Ecto neural progenitor cell (in vitro differentiated cells): Measurements from ENCODE around the gene SRRT.
A peak's percentile ranks its signal among the peaks of the same experiment; 100 is the strongest.

Experiments used
- DNase-seq: peaks from one replicate; pipeline ENCODE4 v3.0.0-alpha.2; 2018; ENCODE audit warnings: low spot score

SRRT gene, protein sequence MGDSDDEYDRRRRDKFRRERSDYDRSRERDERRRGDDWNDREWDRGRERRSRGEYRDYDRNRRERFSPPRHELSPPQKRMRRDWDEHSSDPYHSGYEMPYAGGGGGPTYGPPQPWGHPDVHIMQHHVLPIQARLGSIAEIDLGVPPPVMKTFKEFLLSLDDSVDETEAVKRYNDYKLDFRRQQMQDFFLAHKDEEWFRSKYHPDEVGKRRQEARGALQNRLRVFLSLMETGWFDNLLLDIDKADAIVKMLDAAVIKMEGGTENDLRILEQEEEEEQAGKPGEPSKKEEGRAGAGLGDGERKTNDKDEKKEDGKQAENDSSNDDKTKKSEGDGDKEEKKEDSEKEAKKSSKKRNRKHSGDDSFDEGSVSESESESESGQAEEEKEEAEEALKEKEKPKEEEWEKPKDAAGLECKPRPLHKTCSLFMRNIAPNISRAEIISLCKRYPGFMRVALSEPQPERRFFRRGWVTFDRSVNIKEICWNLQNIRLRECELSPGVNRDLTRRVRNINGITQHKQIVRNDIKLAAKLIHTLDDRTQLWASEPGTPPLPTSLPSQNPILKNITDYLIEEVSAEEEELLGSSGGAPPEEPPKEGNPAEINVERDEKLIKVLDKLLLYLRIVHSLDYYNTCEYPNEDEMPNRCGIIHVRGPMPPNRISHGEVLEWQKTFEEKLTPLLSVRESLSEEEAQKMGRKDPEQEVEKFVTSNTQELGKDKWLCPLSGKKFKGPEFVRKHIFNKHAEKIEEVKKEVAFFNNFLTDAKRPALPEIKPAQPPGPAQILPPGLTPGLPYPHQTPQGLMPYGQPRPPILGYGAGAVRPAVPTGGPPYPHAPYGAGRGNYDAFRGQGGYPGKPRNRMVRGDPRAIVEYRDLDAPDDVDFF

GRCh38 chr7:100874577-100875355 lies at the start of gene SRRT:
SRRT (plus strand) TSS chr7:100875103; CDS start chr7:100875591, 488 bp downstream.
- DNase-seq: peak; percentile 98

DNA sequence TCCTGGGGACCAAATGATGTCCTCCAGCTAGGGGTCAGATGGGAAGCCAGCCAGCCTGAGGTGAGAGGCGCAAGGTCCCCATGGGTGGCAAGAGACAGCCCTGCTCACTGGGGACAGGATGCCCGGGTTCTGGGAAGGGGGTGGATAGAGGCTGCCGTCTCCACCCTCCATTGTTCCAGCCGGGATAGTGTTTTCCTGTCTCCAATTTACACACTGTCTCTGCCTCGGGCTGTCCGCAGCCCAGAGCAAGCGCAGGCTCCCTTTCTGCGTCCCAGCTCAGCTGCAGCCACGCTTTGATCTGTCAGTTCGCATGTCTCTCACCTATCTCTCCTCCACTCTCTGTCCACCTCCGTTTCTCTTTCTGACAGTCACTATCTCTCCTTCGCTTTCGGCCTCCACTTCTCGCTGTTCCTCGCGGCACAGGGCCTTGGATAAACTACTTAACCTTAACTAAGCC lies 49.7 kb upstream of the SRRT start:
- no peak for DNase-seq

GRCh38 chr7:100825751-100826513 lies 49.0 kb upstream of the SRRT start:
- DNase-seq: no peak

GRCh38 chr7:100826514-100827329 lies 48.2 kb upstream of the SRRT start:
- peak; percentile 66 for DNase-seq

GRCh38 chr7:100827330-100828226 lies 47.3 kb upstream of the SRRT start, which contains the start of gene EPHB4:
EPHB4 (minus strand) TSS chr7:100827523; CDS start chr7:100827030, 493 bp downstream.
- peak; percentile 94 for DNase-seq

GRCh38 chr7:100829150-100829716 lies 45.7 kb upstream of the SRRT start:
- DNase-seq: no peak

DNA sequence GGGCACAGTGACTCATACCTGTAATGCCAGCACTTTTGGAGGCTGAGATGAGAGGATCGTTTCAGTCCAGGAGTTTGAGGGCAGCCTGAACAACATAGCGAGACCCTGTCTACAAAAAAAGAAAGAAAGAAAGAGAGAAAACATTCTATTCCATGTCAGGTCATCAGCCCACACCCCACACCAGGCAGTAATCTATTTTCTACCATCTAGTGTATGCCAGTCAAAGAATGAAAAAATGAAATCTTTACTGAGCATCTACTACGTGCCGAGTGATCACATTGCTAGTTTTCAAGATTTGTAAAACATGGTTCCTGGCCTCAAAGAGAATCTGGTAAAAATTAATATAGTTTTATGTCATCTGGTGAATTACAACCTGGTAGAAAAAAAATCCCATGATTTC lies 44.5 kb upstream of the SRRT start:
- no peak for DNase-seq

DNA sequence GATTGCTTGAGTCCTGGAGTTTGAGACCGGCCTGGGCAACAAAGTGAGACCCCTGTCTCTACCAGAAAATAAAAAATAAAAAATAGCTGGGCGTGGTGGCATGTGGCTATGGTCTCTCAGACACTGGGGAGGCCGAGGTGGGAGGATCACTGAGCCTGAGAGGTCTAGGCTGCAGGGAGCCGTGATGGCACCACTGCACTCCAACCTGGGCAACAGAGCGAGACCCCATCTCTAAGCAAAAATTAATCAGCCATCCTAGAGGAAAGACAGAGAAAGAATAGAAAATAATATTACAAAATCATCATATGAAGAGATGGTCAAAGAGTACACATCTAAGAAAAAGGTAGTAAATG lies 42.6 kb upstream of the SRRT start:
- no peak for DNase-seq

- peak; percentile 87 for DNase-seq
Measured at GRCh38 chr7:100835903-100836811, 38.7 kb upstream of the SRRT start.

DNA sequence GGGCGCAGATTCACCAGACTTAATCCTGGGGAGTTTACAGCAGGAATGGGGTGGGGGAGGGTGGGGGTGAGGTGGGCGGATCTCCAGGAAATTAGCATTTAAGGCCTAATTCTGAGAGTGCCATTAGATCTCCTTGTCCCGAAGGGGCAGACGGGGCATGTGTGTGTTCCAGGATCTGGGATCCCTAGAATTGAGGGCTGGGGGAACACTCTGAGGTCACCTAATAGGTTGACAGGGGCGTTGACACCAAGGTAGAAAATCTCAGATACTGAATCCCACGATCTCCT lies 38.1 kb upstream of the SRRT start:
- DNase-seq: no peak

- peak; percentile 95 for DNase-seq
Measured at GRCh38 chr7:100837099-100837836, 37.6 kb upstream of the SRRT start.

GRCh38 chr7:100839361-100839760 lies 35.5 kb upstream of the SRRT start:
- DNase-seq: no peak

DNA sequence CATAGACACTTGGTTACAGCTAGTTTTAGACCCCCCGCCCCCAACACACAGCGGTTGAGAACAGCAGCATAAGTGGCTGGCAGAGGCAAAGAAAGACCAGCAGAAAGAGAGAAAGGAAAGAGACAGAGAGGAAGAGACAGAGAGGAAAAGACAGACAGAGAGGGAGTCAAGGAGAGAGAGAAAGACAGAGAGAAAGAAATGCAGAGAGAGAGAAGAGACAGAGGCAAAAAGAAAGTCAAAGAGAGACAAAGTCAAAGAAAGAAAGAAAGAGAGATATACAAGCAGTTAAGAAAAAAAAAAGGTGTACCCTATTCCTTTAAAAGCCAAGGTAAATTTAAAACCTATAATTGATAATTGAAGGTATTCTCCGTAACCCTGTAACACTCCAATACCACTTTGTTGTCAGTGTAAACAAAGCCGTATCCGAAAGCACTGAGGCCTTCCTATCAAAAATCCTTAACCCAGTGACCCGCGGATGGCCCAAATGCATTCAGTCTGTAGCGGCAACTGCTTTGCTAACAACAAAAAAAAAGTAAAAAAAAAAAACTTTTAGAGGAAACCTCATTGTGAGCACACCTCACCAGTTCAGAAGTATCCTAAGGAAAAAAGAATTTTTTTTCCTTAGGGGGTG lies 34.3 kb upstream of the SRRT start:
- DNase-seq: no peak

GRCh38 chr7:100847360-100847759 lies 27.5 kb upstream of the SRRT start:
- no peak for DNase-seq

DNA sequence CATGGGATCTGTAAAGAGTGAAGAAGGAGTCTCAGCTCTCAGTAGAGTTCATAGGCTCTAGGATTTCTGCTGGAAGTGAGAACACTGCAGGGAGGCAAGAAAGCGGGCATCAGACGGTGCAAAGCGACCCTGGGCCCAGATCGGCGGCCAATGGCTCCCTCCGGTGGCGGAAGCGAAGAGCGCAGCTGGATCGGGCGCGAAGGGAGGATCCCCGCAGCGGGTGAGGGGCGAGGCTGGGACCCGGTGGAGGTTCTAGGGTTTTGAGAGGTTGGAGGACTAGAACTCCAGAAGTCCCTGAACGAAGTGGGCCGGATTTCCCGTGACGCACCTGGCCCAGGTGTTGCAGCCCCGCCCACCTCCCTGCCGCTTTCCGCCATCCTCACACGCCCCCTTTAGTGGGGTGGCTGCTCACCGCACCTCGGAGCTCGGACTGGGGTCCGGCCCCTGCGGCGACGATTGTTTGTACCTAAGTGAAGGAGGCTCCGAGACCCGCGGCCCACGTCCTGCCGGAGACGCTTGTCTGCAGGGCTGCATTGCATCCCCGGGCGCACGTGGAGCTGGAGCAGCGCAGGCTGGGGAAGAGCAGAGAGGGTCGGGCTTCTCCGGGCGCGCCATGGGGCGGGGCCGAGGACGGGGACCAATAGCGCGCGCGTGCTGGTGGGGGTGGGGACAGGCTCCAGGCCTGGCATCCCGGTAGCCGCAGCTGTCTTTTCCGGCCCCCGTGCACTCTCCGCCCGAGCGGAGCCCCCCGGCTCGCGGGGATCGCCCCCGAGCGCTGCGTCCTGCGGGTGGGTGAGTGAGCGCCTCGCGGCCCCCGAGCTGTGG lies 22.6 kb upstream of the SRRT start, which contains the start of gene SLC12A9:
Gene SLC12A9 (plus strand): TSS at position 666 of the 825 bp plus-strand sequence. CDS start 1,485 bp downstream, outside the sequence.
- DNase-seq: peak; percentile 93
